ENCODE results near the gene EBF3. TPM values are rescaled to one million over a fixed set of nuclear protein-coding genes. Genes with fewer than 3 reads are reported as not detected.

Gene EBF3
- total RNA-seq, 1 donor from 2014 or later: 544 TPM

GRCh38 chr10:129882291-129883010 lies 81.6 kb downstream of the EBF3 start:
- peak overlapping the region; percentile 97 for H3K27ac Mint-ChIP-seq (ENCODE audit: unreplicated experiment)
- TF ChIP-seq CTCF (IDR thresholded peaks at IDR 0.05; ENCODE audit: partially characterized antibody, unreplicated experiment): no peak
- H3K4me1 Mint-ChIP-seq (ENCODE audit: low read depth, unreplicated experiment): peaks cover 82% of the 10 kb centered on the region
- peak overlapping the region; percentile 89 for H3K4me3 Mint-ChIP-seq (ENCODE audit: unreplicated experiment)
- DNase-seq: no peak
- H3K9me3 Mint-ChIP-seq (ENCODE audit: unreplicated experiment): peaks cover 73% of the 10 kb centered on the region
- peaks cover 8% of the 10 kb centered on the region for H3K36me3 Mint-ChIP-seq (ENCODE audit: unreplicated experiment)
- H3K27me3 Mint-ChIP-seq (ENCODE audit: unreplicated experiment): peaks cover 60% of the 10 kb centered on the region

- DNase-seq: no peak
- Mint-ChIP-seq H3K36me3 (ENCODE audit: unreplicated experiment) (peaks cover 5% of the 10 kb centered on the region), H3K27me3 (ENCODE audit: unreplicated experiment) (peaks cover 61% of the 10 kb centered on the region), H3K9me3 (ENCODE audit: unreplicated experiment) (peaks cover 76% of the 10 kb centered on the region), H3K27ac (ENCODE audit: unreplicated experiment) (peak overlapping the region; percentile 95), H3K4me3 (ENCODE audit: unreplicated experiment) (peak overlapping the region; percentile 75), H3K4me1 (ENCODE audit: low read depth, unreplicated experiment) (peaks cover 83% of the 10 kb centered on the region)
- TF ChIP-seq CTCF (IDR thresholded peaks at IDR 0.05; ENCODE audit: partially characterized antibody, unreplicated experiment): no peak
Observed at GRCh38 chr10:129881641-129882040, 82.4 kb downstream of the EBF3 start.

GRCh38 chr10:129880191-129880870 lies 83.7 kb downstream of the EBF3 start:
- Mint-ChIP-seq H3K4me3 (ENCODE audit: unreplicated experiment) (peak overlapping the region; percentile 75), H3K9me3 (ENCODE audit: unreplicated experiment) (peaks cover 84% of the 10 kb centered on the region), H3K36me3 (ENCODE audit: unreplicated experiment) (peaks cover 5% of the 10 kb centered on the region), H3K27me3 (ENCODE audit: unreplicated experiment) (peaks cover 65% of the 10 kb centered on the region), H3K4me1 (ENCODE audit: low read depth, unreplicated experiment) (peaks cover 83% of the 10 kb centered on the region), H3K27ac (ENCODE audit: unreplicated experiment) (peak overlapping the region; percentile 95)
- no peak for TF ChIP-seq CTCF (IDR thresholded peaks at IDR 0.05; ENCODE audit: partially characterized antibody, unreplicated experiment)
- no peak for DNase-seq

- H3K4me3 Mint-ChIP-seq (ENCODE audit: unreplicated experiment): peak overlapping the region; percentile 75
Observed at GRCh38 chr10:129879655-129880054, 84.4 kb downstream of the EBF3 start.

More at GRCh38 chr10:129879655-129880054, 84.4 kb downstream of the EBF3 start:
- H3K9me3 Mint-ChIP-seq (ENCODE audit: unreplicated experiment): peaks cover 80% of the 10 kb centered on the region
- peak overlapping the region; percentile 95 for H3K27ac Mint-ChIP-seq (ENCODE audit: unreplicated experiment)
- DNase-seq: no peak
- no peak for TF ChIP-seq CTCF (IDR thresholded peaks at IDR 0.05; ENCODE audit: partially characterized antibody, unreplicated experiment)
- peaks cover 77% of the 10 kb centered on the region for H3K4me1 Mint-ChIP-seq (ENCODE audit: low read depth, unreplicated experiment)
- H3K36me3 Mint-ChIP-seq (ENCODE audit: unreplicated experiment): peaks cover 5% of the 10 kb centered on the region
- peaks cover 62% of the 10 kb centered on the region for H3K27me3 Mint-ChIP-seq (ENCODE audit: unreplicated experiment)

Data from glutamatergic neuron (in vitro differentiated cells).